SK-N-SH (cell line): ENCODE data around the gene S100A10.

ENCODE experiments used
- CTCF ChIP-seq: fragments of 200-600 bp; sonication (generic); IDR thresholded peaks from 2 replicates; pipeline ENCODE4 v1.6.1; 2017; ENCODE audit warnings: antibody characterized with exemption, mild to moderate bottlenecking, moderate library complexity
- ELF1 ChIP-seq: IDR thresholded peaks from 2 replicates; pipeline ENCODE4 v1.4.0; 2012
- FOSL2 ChIP-seq: IDR thresholded peaks from 2 replicates; pipeline ENCODE4 v1.4.0; 2012; ENCODE audit warnings: low read depth, mild to moderate bottlenecking, moderate library complexity, borderline replicate concordance
- GABPA ChIP-seq: IDR thresholded peaks from 2 replicates; pipeline ENCODE4 v1.4.0; 2012; ENCODE audit warnings: low read depth, mild to moderate bottlenecking
- POLR2AphosphoS5 ChIP-seq: IDR thresholded peaks from 2 replicates; pipeline ENCODE4 v1.6.1; 2012; ENCODE audit warnings: low read depth, low read length
- RAD21 ChIP-seq: IDR thresholded peaks from 2 replicates; pipeline ENCODE4 v1.6.1; 2012; ENCODE audit warnings: mild to moderate bottlenecking, low read length
- RCOR1 ChIP-seq: fragments of 150-350 bp; IDR thresholded peaks from 2 replicates; pipeline ENCODE4 v1.6.1; 2017; ENCODE audit warnings: antibody characterized with exemption, low read length
- TAF1 ChIP-seq: IDR thresholded peaks from 2 replicates; pipeline ENCODE4 v1.6.1; 2012; ENCODE audit warnings: low read depth, mild to moderate bottlenecking, low read length, moderate library complexity, borderline replicate concordance
- TEAD4 ChIP-seq: IDR thresholded peaks from 2 replicates; pipeline ENCODE4 v1.4.0; 2012; ENCODE audit warnings: mild to moderate bottlenecking, borderline replicate concordance; ENCODE audit not compliant: insufficient read depth

GRCh38 chr1:152001631-152002584, 8.2 kb upstream of the S100A10 start:
- TF ChIP-seq TAF1: no peak
- TF ChIP-seq CTCF: peak; percentile 92
- no peak for TF ChIP-seq RCOR1
- no peak for TF ChIP-seq TEAD4
- no peak for TF ChIP-seq GABPA
- TF ChIP-seq RAD21: peak; percentile 83
- TF ChIP-seq FOSL2: no peak
- TF ChIP-seq ELF1: no peak
- TF ChIP-seq POLR2AphosphoS5: no peak
